A673 (cell line): ENCODE results near the gene QRSL1.

Experiments
- CTCF ChIP-seq: fragments of 300-800, 200-600 bp; sonication (generic); conservative IDR thresholded peaks from 2 replicates; pipeline ENCODE4 v1.5.1; 2017; ENCODE audit warnings: low read depth, mild to moderate bottlenecking, antibody characterized with exemption, low read length, moderate library complexity, mixed read lengths
- EZH2 ChIP-seq: fragments of 200-600 bp; sonication (generic); IDR thresholded peaks from 2 replicates; pipeline ENCODE4 v1.6.1; 2017; ENCODE audit warnings: borderline replicate concordance, low read depth, mild to moderate bottlenecking, mixed read lengths, antibody characterized with exemption, low read length; ENCODE audit not compliant: poor library complexity, severe bottlenecking

GRCh38 chr6:106591111-106591825 is 38.1 kb upstream of the QRSL1 start:
- TF ChIP-seq CTCF (no peak), EZH2 (no peak)
